ENCODE measurements around the gene ADAMTS18. TPM values are rescaled to one million over a fixed set of nuclear protein-coding genes. Genes with fewer than 3 reads are reported as not detected.
A peak's percentile ranks its signal among the peaks of the same experiment; 100 is the strongest.

The ADAMTS18 gene
- total RNA-seq, 5 donors from 2014 or later (not counting 1 experiment from before 2014, with no cell fraction given): not detected

DNA sequence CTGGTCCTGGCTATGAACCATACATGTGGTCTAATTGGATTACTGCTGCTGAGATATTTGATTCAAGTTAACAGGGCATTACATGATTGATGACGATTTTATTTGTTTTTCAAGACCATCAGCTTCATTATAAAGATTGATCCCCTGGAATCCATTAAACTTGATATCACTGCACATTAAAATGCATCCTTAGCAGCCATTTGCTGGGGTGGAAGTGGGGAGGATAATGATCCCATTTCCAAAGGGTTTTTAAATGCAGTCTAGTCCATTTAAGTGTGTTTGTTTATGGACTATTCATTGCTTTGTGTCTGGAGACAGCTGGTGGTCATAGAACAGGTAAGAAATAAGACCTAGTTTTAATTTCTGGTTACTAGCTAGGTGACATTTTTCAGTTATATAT, 40.9 kb downstream of the ADAMTS18 start:
- CTCF ChIA-PET: no interaction called here
- POLR2A ChIA-PET: interaction anchor here in 1 of 2 donors (0.5 kb wide), 1 partner anchor 9 kb away, joined by 6 read pairs; no protein-coding TSS in a partner anchor
- no peak overlapping the region for H3K27ac ChIP-seq (ENCODE audit: low read length)
- no peaks in the 10 kb centered on the region for H3K27me3 ChIP-seq (replicated peaks in 1 of 2; ENCODE audit: control insufficient read depth in 2 of 2, extremely low read depth in 1 of 2, insufficient read depth in 2 of 2, low read length in 1 of 2)
- no peak overlapping the region for H3K27ac Mint-ChIP-seq
- no peak overlapping the region for H3K4me3 Mint-ChIP-seq
- H3K9me3 Mint-ChIP-seq: peaks cover 0 to 5% (median 0%) of the 10 kb centered on the region in 3 donors
- H3K9me3 ChIP-seq: no peaks in the 10 kb centered on the region
- ATAC-seq (replicated peaks in 1 of 4) (no peak), DNase-seq (no peak)
- no peaks in the 10 kb centered on the region for H3K36me3 ChIP-seq (ENCODE audit: control insufficient read depth in 2 of 2, extremely low read depth in 1 of 2, insufficient read depth in 1 of 2, low read length in 1 of 2)
- peaks cover 12 to 13% of the 10 kb centered on the region in 2 donors for H3K27me3 Mint-ChIP-seq
- no CpG with 5 or more reads among the region's 1 CpG for WGBS (ENCODE audit: insufficient coverage)
- no peaks in the 10 kb centered on the region for H3K4me1 Mint-ChIP-seq
- H3K4me1 ChIP-seq (ENCODE audit: control insufficient read depth in 1 of 2, extremely low read depth in 1 of 2, insufficient read depth in 2 of 2, low read length in 2 of 2): no peaks in the 10 kb centered on the region
- no peak overlapping the region for H3K4me3 ChIP-seq (ENCODE audit: control insufficient read depth in 1 of 2, extremely low read depth in 1 of 2, low read length in 1 of 2)
- no peaks in the 10 kb centered on the region for H3K36me3 Mint-ChIP-seq

DNA sequence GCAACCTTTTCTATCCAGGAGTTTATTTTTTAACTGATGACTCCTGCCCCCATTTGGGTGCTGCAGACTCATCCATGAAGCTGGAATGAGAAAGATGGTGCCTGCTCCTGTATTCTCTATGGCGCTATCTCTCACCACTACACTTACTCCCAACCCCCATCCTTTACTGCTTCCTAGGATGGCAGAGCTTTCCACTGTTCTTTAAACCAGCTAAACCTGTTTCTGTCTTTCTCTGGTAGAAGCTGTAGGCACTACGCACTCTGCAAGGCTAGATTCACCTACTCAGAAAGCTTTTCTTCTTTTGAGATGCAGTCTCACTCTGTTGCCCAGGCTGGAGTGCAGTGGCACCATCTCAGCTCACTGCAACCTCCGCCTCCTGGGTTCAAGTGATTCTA, 47.0 kb downstream of the ADAMTS18 start:
- Mint-ChIP-seq H3K27me3 (peaks cover 7 to 14% of the 10 kb centered on the region in 2 donors), H3K4me3 (no peak overlapping the region), H3K9me3 (peaks cover 0 to 5% (median 0%) of the 10 kb centered on the region in 3 donors), H3K4me1 (no peaks in the 10 kb centered on the region), H3K27ac (no peak overlapping the region), H3K36me3 (no peaks in the 10 kb centered on the region)
- Histone ChIP-seq H3K27ac (ENCODE audit: low read length) (no peak overlapping the region), H3K9me3 (no peaks in the 10 kb centered on the region), H3K4me3 (ENCODE audit: control insufficient read depth in 1 of 2, extremely low read depth in 1 of 2, low read length in 1 of 2) (no peak overlapping the region), H3K36me3 (ENCODE audit: control insufficient read depth in 2 of 2, extremely low read depth in 1 of 2, insufficient read depth in 1 of 2, low read length in 1 of 2) (no peaks in the 10 kb centered on the region), H3K27me3 (replicated peaks in 1 of 2; ENCODE audit: control insufficient read depth in 2 of 2, extremely low read depth in 1 of 2, insufficient read depth in 2 of 2, low read length in 1 of 2) (no peaks in the 10 kb centered on the region), H3K4me1 (ENCODE audit: control insufficient read depth in 1 of 2, extremely low read depth in 1 of 2, insufficient read depth in 2 of 2, low read length in 2 of 2) (no peaks in the 10 kb centered on the region)
- 77% methylated on average over 3 of the region's 3 CpGs for WGBS (ENCODE audit: insufficient coverage)
- ATAC-seq (replicated peaks in 1 of 4) (no peak), DNase-seq (no peak)
- CTCF ChIA-PET: no interaction called here
- POLR2A ChIA-PET: no interaction called here

GRCh38 chr16:77386831-77387814, 47.7 kb downstream of the ADAMTS18 start:
- Mint-ChIP-seq H3K4me3 (no peak overlapping the region), H3K27me3 (peaks cover 2 to 8% of the 10 kb centered on the region in 2 donors), H3K9me3 (no peaks in the 10 kb centered on the region), H3K36me3 (no peaks in the 10 kb centered on the region), H3K27ac (no peak overlapping the region), H3K4me1 (no peaks in the 10 kb centered on the region)
- no peak overlapping the region for H3K4me3 ChIP-seq (ENCODE audit: control insufficient read depth in 1 of 2, extremely low read depth in 1 of 2, low read length in 1 of 2)
- POLR2A ChIA-PET: no interaction called here
- no peak overlapping the region for H3K27ac ChIP-seq (ENCODE audit: low read length)
- ATAC-seq (replicated peaks in 1 of 4): no peak
- CTCF ChIA-PET: interaction anchor here in 1 of 2 donors (0.6 kb wide), 1 partner anchor 38 kb away, joined by 3 read pairs; no protein-coding TSS in a partner anchor
- no peaks in the 10 kb centered on the region for H3K36me3 ChIP-seq (ENCODE audit: control insufficient read depth in 2 of 2, extremely low read depth in 1 of 2, insufficient read depth in 1 of 2, low read length in 1 of 2)
- H3K4me1 ChIP-seq (ENCODE audit: control insufficient read depth in 1 of 2, extremely low read depth in 1 of 2, insufficient read depth in 2 of 2, low read length in 2 of 2): no peaks in the 10 kb centered on the region
- no peak for DNase-seq
- WGBS (ENCODE audit: insufficient coverage): 94% methylated on average over 3 of the region's 9 CpGs
- H3K9me3 ChIP-seq: no peaks in the 10 kb centered on the region
- H3K27me3 ChIP-seq (replicated peaks in 1 of 2; ENCODE audit: control insufficient read depth in 2 of 2, extremely low read depth in 1 of 2, insufficient read depth in 2 of 2, low read length in 1 of 2): no peaks in the 10 kb centered on the region

- DNase-seq: no peak
- Histone ChIP-seq H3K4me1 (ENCODE audit: control insufficient read depth in 1 of 2, extremely low read depth in 1 of 2, insufficient read depth in 2 of 2, low read length in 2 of 2) (no peaks in the 10 kb centered on the region), H3K36me3 (ENCODE audit: control insufficient read depth in 2 of 2, extremely low read depth in 1 of 2, insufficient read depth in 1 of 2, low read length in 1 of 2) (no peaks in the 10 kb centered on the region), H3K4me3 (ENCODE audit: control insufficient read depth in 1 of 2, extremely low read depth in 1 of 2, low read length in 1 of 2) (no peak overlapping the region), H3K27ac (ENCODE audit: low read length) (no peak overlapping the region), H3K9me3 (no peaks in the 10 kb centered on the region), H3K27me3 (replicated peaks in 1 of 2; ENCODE audit: control insufficient read depth in 2 of 2, extremely low read depth in 1 of 2, insufficient read depth in 2 of 2, low read length in 1 of 2) (no peaks in the 10 kb centered on the region)
- Mint-ChIP-seq H3K36me3 (no peaks in the 10 kb centered on the region), H3K9me3 (no peaks in the 10 kb centered on the region), H3K27ac (no peak overlapping the region), H3K4me1 (no peaks in the 10 kb centered on the region), H3K4me3 (no peak overlapping the region), H3K27me3 (peaks cover 2 to 5% of the 10 kb centered on the region in 2 donors)
- ChIA-PET CTCF (no interaction called here), POLR2A (no interaction called here)
- ATAC-seq (replicated peaks in 1 of 4): no peak
- no CpG with 5 or more reads among the region's 3 CpGs for WGBS (ENCODE audit: insufficient coverage)
Measured at GRCh38 chr16:77385481-77385880, 49.4 kb downstream of the ADAMTS18 start.

DNA sequence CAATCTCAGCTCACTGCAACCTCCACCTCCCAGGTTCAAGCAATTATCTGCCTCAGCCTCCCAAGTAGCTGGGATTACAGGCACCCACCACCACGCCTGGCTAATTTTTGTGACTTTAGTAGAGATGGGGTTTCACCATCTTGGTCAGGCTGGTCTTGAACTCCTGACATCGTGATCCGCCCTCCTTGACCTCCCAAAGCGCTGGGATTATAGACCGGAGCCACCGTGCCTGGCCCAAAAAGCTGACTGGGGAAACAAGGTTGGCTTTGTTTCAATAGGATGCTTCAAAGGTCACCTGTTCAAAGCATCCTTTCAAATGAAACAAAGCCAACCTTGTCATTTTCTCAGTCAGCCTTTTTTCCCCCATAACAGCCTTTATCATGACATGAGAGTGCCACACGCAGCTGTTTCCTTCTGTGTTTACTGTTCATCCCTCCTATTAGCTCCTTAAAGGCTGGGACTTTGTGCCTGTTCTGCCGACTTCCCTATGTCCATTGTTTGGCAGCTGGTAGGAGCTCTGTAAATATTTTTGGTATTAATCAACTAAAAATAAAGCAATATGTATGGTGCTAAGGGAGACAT, 51.1 kb downstream of the ADAMTS18 start:
- no peak for ATAC-seq (replicated peaks in 1 of 4)
- WGBS (ENCODE audit: insufficient coverage): 81% methylated on average over 6 of the region's 8 CpGs

DNA sequence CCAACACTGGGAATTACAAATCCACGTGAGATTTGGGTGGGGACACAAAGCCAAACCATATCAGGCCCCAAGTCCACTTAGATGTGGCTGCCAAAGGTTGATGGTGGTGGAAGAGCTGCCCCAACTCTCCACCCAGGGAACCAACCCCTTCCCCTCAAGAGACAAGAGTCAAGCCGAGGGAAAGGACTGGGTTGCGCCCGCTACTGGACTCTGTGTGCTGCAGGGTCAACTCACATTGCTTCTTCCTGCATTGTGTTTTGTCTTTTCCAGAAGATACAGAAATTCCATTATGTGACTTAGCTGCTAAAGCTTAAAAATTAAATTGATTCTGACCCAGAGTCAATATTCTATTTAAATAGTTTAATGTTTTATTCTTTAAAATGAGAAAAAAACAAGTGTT, 58.5 kb downstream of the ADAMTS18 start:
- H3K4me3 ChIP-seq (ENCODE audit: control insufficient read depth in 1 of 2, extremely low read depth in 1 of 2, low read length in 1 of 2): no peak overlapping the region
- peaks cover 0 to 3% (median 0%) of the 10 kb centered on the region in 3 donors for H3K9me3 Mint-ChIP-seq
- no peak for ATAC-seq (replicated peaks in 1 of 4)
- ChIA-PET CTCF (no interaction called here), POLR2A (no interaction called here)
- H3K27ac Mint-ChIP-seq: no peak overlapping the region
- no peak overlapping the region for H3K27ac ChIP-seq (ENCODE audit: low read length)
- no peaks in the 10 kb centered on the region for H3K4me1 Mint-ChIP-seq
- no peaks in the 10 kb centered on the region for H3K4me1 ChIP-seq (ENCODE audit: control insufficient read depth in 1 of 2, extremely low read depth in 1 of 2, insufficient read depth in 2 of 2, low read length in 2 of 2)
- no peaks in the 10 kb centered on the region for H3K36me3 Mint-ChIP-seq
- peak in 1 of 35 experiments; percentile 23 for DNase-seq
- no peaks in the 10 kb centered on the region for H3K27me3 Mint-ChIP-seq
- 59% methylated on average over 3 of the region's 4 CpGs for WGBS (ENCODE audit: insufficient coverage)
- peaks cover 0 to 3% of the 10 kb centered on the region in 2 experiments for H3K27me3 ChIP-seq (replicated peaks in 1 of 2; ENCODE audit: control insufficient read depth in 2 of 2, extremely low read depth in 1 of 2, insufficient read depth in 2 of 2, low read length in 1 of 2)
- H3K9me3 ChIP-seq: no peaks in the 10 kb centered on the region
- H3K36me3 ChIP-seq (ENCODE audit: control insufficient read depth in 2 of 2, extremely low read depth in 1 of 2, insufficient read depth in 1 of 2, low read length in 1 of 2): no peaks in the 10 kb centered on the region
- H3K4me3 Mint-ChIP-seq: no peak overlapping the region

More for the DNA sequence above, 51.1 kb downstream of the ADAMTS18 start:
- Histone ChIP-seq H3K4me1 (ENCODE audit: control insufficient read depth in 1 of 2, extremely low read depth in 1 of 2, insufficient read depth in 2 of 2, low read length in 2 of 2) (no peaks in the 10 kb centered on the region), H3K36me3 (ENCODE audit: control insufficient read depth in 2 of 2, extremely low read depth in 1 of 2, insufficient read depth in 1 of 2, low read length in 1 of 2) (no peaks in the 10 kb centered on the region), H3K9me3 (no peaks in the 10 kb centered on the region), H3K4me3 (ENCODE audit: control insufficient read depth in 1 of 2, extremely low read depth in 1 of 2, low read length in 1 of 2) (no peak overlapping the region), H3K27me3 (replicated peaks in 1 of 2; ENCODE audit: control insufficient read depth in 2 of 2, extremely low read depth in 1 of 2, insufficient read depth in 2 of 2, low read length in 1 of 2) (no peaks in the 10 kb centered on the region), H3K27ac (ENCODE audit: low read length) (no peak overlapping the region)
- Mint-ChIP-seq H3K9me3 (no peaks in the 10 kb centered on the region), H3K4me1 (no peaks in the 10 kb centered on the region), H3K27ac (no peak overlapping the region), H3K4me3 (no peak overlapping the region), H3K36me3 (no peaks in the 10 kb centered on the region), H3K27me3 (peaks cover 2 to 5% of the 10 kb centered on the region in 2 donors)
- no peak for DNase-seq
- ChIA-PET CTCF (no interaction called here), POLR2A (no interaction called here)

Measured in T-cell (primary cell).